GM06990 (cell line): ENCODE results near the gene RSPO1.

Experiments used
- DNase-seq: peaks from one replicate; pipeline ENCODE4 v3.0.0-alpha.2; 2011; ENCODE audit not compliant: insufficient read length; ENCODE audit errors: extremely low read depth
- H3K27me3 ChIP-seq: replicated peaks from 2 replicates; pipeline ENCODE4 v1.6.0; 2011; ENCODE audit warnings: low read length; ENCODE audit not compliant: control insufficient read depth, insufficient read depth
- H3K36me3 ChIP-seq: 2 replicates; pipeline ENCODE4 v1.5.1; 2011; ENCODE audit warnings: low read length; ENCODE audit not compliant: control insufficient read depth, insufficient read depth
- H3K4me3 ChIP-seq: replicated peaks from 2 replicates; pipeline ENCODE4 v1.5.1; 2011; ENCODE audit warnings: low read depth, mild to moderate bottlenecking, control low read depth, low read length
- CTCF ChIP-seq: IDR thresholded peaks from 2 replicates; pipeline ENCODE4 v1.5.1; 2011; ENCODE audit warnings: low read length, control low read depth, mild to moderate bottlenecking, inconsistent platforms; ENCODE audit not compliant: insufficient read depth, poor library complexity, severe bottlenecking

The RSPO1 gene

GRCh38 chr1:37667023-37667671 is 32.5 kb upstream of the RSPO1 start:
- Histone ChIP-seq H3K4me3 (no peak overlapping the region), H3K27me3 (peaks cover 2% of the 10 kb centered on the region; the same call in 1 of the 2 replicates), H3K36me3 (no peaks in the 10 kb centered on the region)
- TF ChIP-seq CTCF: no peak
- no peak for DNase-seq

GRCh38 chr1:37666241-37666867 is 31.7 kb upstream of the RSPO1 start:
- no peak for DNase-seq
- Histone ChIP-seq H3K27me3 (peaks cover 2% of the 10 kb centered on the region; the same call in 1 of the 2 replicates), H3K4me3 (no peak overlapping the region), H3K36me3 (no peaks in the 10 kb centered on the region)
- TF ChIP-seq CTCF: no peak

- no peak for TF ChIP-seq CTCF
These were observed 28.8 kb upstream of the RSPO1 start for GRCh38 chr1:37663426-37664000.

GRCh38 chr1:37662031-37662755 is 27.5 kb upstream of the RSPO1 start:
- TF ChIP-seq CTCF: no peak
- H3K36me3 ChIP-seq: no peaks in the 10 kb centered on the region
- DNase-seq: no peak
- no peak overlapping the region for H3K4me3 ChIP-seq
- peaks cover 1% of the 10 kb centered on the region; the same call in 1 of the 2 replicates for H3K27me3 ChIP-seq

More at GRCh38 chr1:37663426-37664000, 28.8 kb upstream of the RSPO1 start:
- DNase-seq: no peak
- Histone ChIP-seq H3K27me3 (peaks cover 2% of the 10 kb centered on the region; the same call in 1 of the 2 replicates), H3K36me3 (no peaks in the 10 kb centered on the region), H3K4me3 (no peak overlapping the region)

- Histone ChIP-seq H3K4me3 (no peak overlapping the region), H3K36me3 (no peaks in the 10 kb centered on the region), H3K27me3 (peaks cover 1% of the 10 kb centered on the region; the same call in 1 of the 2 replicates)
- no peak for DNase-seq
- TF ChIP-seq CTCF: no peak
These were observed 26.7 kb upstream of the RSPO1 start for GRCh38 chr1:37661401-37661800.
